SK-N-SH treated with all-trans-retinoic acid at 6 μM for 48 hours (cell line): ENCODE data around the gene FOXP4.

Experiments
- CSDC2 ChIP-seq: fragments of 250-450 bp; sonication (Bioruptor Pico); IDR thresholded peaks from 2 replicates; pipeline ENCODE4 v1.5.0; 2020; ENCODE audit warnings: mild to moderate bottlenecking, moderate library complexity
- ISL1 ChIP-seq: fragments of 250-450 bp; sonication (Bioruptor Pico); IDR thresholded peaks from 2 replicates; pipeline ENCODE4 v2.1.2; 2022; ENCODE audit warnings: mild to moderate bottlenecking, moderate library complexity

GRCh38 chr6:41536795-41537758 is 9.1 kb upstream of the FOXP4 start:
- TF ChIP-seq ISL1, result no peak
- no peak for TF ChIP-seq CSDC2
